ENCODE results near the gene ACP7. TPM values are rescaled to one million over a fixed set of nuclear protein-coding genes. Genes with fewer than 3 reads are reported as not detected.

The ACP7 gene
- total and polyA plus RNA-seq, 8 donors = 0.09 to 0.42 (median 0.11) TPM; not detected in 5

- no peak for FAIRE-seq
- H3K4me3 ChIP-seq = no peak overlapping the region
Observed at GRCh38 chr19:39133431-39134270, 49.5 kb downstream of the ACP7 start.

GRCh38 chr19:39135701-39136100 lies 51.5 kb downstream of the ACP7 start:
- H3K36me3 ChIP-seq = no peaks in the 10 kb centered on the region
- 84 to 87% methylated on average over 13 of the region's 13 CpGs for WGBS, 2 donors
- H3K27ac ChIP-seq = no peak overlapping the region
- peaks cover 16 to 37% (median 20%) of the 10 kb centered on the region in 3 donors for H3K4me1 ChIP-seq
- FAIRE-seq = no peak
- no peak overlapping the region for H3K4me3 ChIP-seq
- no peaks in the 10 kb centered on the region for H3K9me3 ChIP-seq
- intact Hi-C loops (cut with DNase I) = loop anchor here in 1 of 3 donors (10.0 kb wide), 1 partner anchor 49 kb away; no protein-coding TSS in a partner anchor
- DNase-seq = no peak
- no peak for TF ChIP-seq CTCF (IDR thresholded peaks at IDR 0.05)
- no peaks in the 10 kb centered on the region for H3K27me3 ChIP-seq
- no peak for ATAC-seq

More at GRCh38 chr19:39133431-39134270, 49.5 kb downstream of the ACP7 start:
- WGBS, 2 donors = 16 to 46% methylated on average over 22 to 23 of the region's 23 CpGs
- intact Hi-C loops (cut with DNase I) = loop anchor here in 2 of 3 donors (5.0 to 10.0 kb wide), 2 partner anchors 51 to 54 kb away; no protein-coding TSS in a partner anchor
- H3K4me1 ChIP-seq = peaks cover 18 to 35% (median 21%) of the 10 kb centered on the region in 3 donors
- DNase-seq = peak in 5 of 6 donors; percentile 47 to 82 (median 61)
- no peaks in the 10 kb centered on the region for H3K36me3 ChIP-seq
- no peaks in the 10 kb centered on the region for H3K27me3 ChIP-seq
- no peak for TF ChIP-seq CTCF (IDR thresholded peaks at IDR 0.05)
- no peaks in the 10 kb centered on the region for H3K9me3 ChIP-seq
- ATAC-seq = peak; percentile 63 to 81 (median 74)
- H3K27ac ChIP-seq = peak overlapping the region; percentile 28 to 78 (median 57)

- DNase-seq = peak in 2 of 6 donors; percentile 33 to 57
Observed at GRCh38 chr19:39136225-39136940, 52.2 kb downstream of the ACP7 start.

GRCh38 chr19:39137131-39137530 lies 53.0 kb downstream of the ACP7 start:
- Histone ChIP-seq H3K4me3 (no peak overlapping the region), H3K9me3 (no peaks in the 10 kb centered on the region), H3K27ac (peak overlapping the region in 1 of 4 donors; percentile 8), H3K4me1 (peaks cover 8 to 31% (median 16%) of the 10 kb centered on the region in 3 donors), H3K27me3 (no peaks in the 10 kb centered on the region), H3K36me3 (no peaks in the 10 kb centered on the region)
- no peak for TF ChIP-seq CTCF (IDR thresholded peaks at IDR 0.05)
- WGBS, 2 donors = 56 to 57% methylated on average over 12 of the region's 12 CpGs
- FAIRE-seq (no peak), ATAC-seq (no peak), DNase-seq (peak in 1 of 6 donors; percentile 33)
- intact Hi-C loops (cut with DNase I) = loop anchor here in 1 of 3 donors (10.0 kb wide), 1 partner anchor 48 kb away; no protein-coding TSS in a partner anchor

More at GRCh38 chr19:39136225-39136940, 52.2 kb downstream of the ACP7 start:
- FAIRE-seq (no peak), ATAC-seq (no peak)
- no peak for TF ChIP-seq CTCF (IDR thresholded peaks at IDR 0.05)
- intact Hi-C loops (cut with DNase I) = loop anchor here in 1 of 3 donors (10.0 kb wide), 1 partner anchor 48 kb away; no protein-coding TSS in a partner anchor
- WGBS, 2 donors = 71 to 73% methylated on average over 12 of the region's 12 CpGs
- H3K27me3 ChIP-seq = no peaks in the 10 kb centered on the region
- H3K36me3 ChIP-seq = no peaks in the 10 kb centered on the region
- peaks cover 13 to 31% (median 16%) of the 10 kb centered on the region in 3 donors for H3K4me1 ChIP-seq
- H3K4me3 ChIP-seq = no peak overlapping the region
- H3K9me3 ChIP-seq = no peaks in the 10 kb centered on the region
- peak overlapping the region in 1 of 4 donors; percentile 8 for H3K27ac ChIP-seq
